ENCODE measurements around the gene ARL14EPL. TPM values are rescaled to one million over a fixed set of nuclear protein-coding genes. Genes with fewer than 3 reads are reported as not detected.

Gene ARL14EPL
- total RNA-seq, 1 donor from 2014 or later: not detected

GRCh38 chr5:116063950-116064349, 31.7 kb downstream of the ARL14EPL start:
- H3K4me3 Mint-ChIP-seq: no peak overlapping the region
- H3K4me1 Mint-ChIP-seq: peaks cover 8% of the 10 kb centered on the region
- H3K9me3 Mint-ChIP-seq: peaks cover 2% of the 10 kb centered on the region
- no peaks in the 10 kb centered on the region for H3K27me3 Mint-ChIP-seq (ENCODE audit: low read depth)
- H3K36me3 Mint-ChIP-seq (ENCODE audit: low read depth): no peaks in the 10 kb centered on the region
- TF ChIP-seq CTCF (conservative IDR thresholded peaks at IDR 0.05): no peak
- H3K27ac Mint-ChIP-seq (ENCODE audit: unreplicated experiment): no peak overlapping the region
- DNase-seq (ENCODE audit: low read depth, low spot score): no peak

- peak; percentile 28 for DNase-seq (ENCODE audit: low read depth, low spot score)
Measured at GRCh38 chr5:116068028-116068632, 35.9 kb downstream of the ARL14EPL start.

DNA sequence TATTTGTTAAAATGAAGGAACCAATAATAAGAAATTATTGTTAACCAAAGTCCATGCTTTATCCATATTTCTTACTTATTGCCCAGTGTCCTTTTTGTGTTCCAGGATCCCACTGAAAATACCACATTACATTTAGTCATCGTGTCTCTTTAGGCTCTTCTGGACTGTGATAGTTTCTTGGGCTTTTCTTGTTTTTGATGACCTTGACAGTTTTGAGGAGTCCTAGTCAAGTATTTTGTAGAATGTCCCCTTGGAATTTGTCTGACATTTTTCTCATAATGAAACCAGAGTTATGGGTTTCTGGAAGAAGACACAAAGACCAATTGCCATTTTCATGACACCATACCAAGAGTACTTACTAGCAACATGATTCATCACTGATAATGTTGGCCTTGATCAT, 38.9 kb downstream of the ARL14EPL start:
- no peaks in the 10 kb centered on the region for H3K27me3 Mint-ChIP-seq (ENCODE audit: low read depth)
- no peak overlapping the region for H3K27ac Mint-ChIP-seq (ENCODE audit: unreplicated experiment)
- no peaks in the 10 kb centered on the region for H3K9me3 Mint-ChIP-seq
- TF ChIP-seq CTCF (conservative IDR thresholded peaks at IDR 0.05): no peak
- no peaks in the 10 kb centered on the region for H3K4me1 Mint-ChIP-seq
- no peaks in the 10 kb centered on the region for H3K36me3 Mint-ChIP-seq (ENCODE audit: low read depth)
- no peak for DNase-seq (ENCODE audit: low read depth, low spot score)
- H3K4me3 Mint-ChIP-seq: no peak overlapping the region

More at GRCh38 chr5:116068028-116068632, 35.9 kb downstream of the ARL14EPL start:
- Mint-ChIP-seq H3K27me3 (ENCODE audit: low read depth) (no peaks in the 10 kb centered on the region), H3K4me1 (peaks cover 3% of the 10 kb centered on the region), H3K27ac (ENCODE audit: unreplicated experiment) (no peak overlapping the region), H3K4me3 (no peak overlapping the region), H3K9me3 (peaks cover 2% of the 10 kb centered on the region), H3K36me3 (ENCODE audit: low read depth) (no peaks in the 10 kb centered on the region)
- peak; percentile 96 for TF ChIP-seq CTCF (conservative IDR thresholded peaks at IDR 0.05)

DNA sequence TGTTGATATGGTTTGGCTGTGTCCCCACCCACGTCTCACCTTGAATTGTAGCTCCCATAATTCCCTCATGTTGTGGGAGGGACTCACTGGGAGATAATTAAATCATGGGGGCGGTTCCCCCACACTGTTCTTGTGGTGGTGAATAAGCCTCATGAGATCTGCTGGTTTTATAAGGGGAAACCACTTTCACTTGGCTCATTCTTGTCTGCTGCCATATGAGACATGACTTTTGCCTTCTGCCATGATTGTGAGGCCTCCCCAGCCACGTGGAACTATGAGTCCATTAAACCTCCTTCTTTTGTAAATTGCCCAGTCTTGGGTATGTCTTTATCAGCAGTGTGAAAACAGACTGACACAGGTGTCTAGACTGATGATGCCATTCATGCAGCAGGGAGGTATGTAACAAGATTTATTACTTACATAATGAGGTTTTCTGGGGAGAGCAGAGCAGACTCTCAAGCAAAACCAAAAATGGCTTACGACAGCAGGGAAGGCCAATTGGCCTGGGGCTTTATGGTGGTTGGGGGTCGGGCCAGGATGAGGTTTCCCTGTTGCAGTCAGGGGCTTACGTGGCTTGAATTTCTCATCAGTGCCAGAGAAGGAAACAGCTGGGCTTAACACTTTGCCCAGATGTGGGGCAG, 43.0 kb downstream of the ARL14EPL start:
- no peak for DNase-seq (ENCODE audit: low read depth, low spot score)
- Mint-ChIP-seq H3K27ac (ENCODE audit: unreplicated experiment) (no peak overlapping the region), H3K4me1 (no peaks in the 10 kb centered on the region), H3K9me3 (no peaks in the 10 kb centered on the region), H3K27me3 (ENCODE audit: low read depth) (no peaks in the 10 kb centered on the region), H3K4me3 (no peak overlapping the region), H3K36me3 (ENCODE audit: low read depth) (no peaks in the 10 kb centered on the region)
- TF ChIP-seq CTCF (conservative IDR thresholded peaks at IDR 0.05): no peak

DNA sequence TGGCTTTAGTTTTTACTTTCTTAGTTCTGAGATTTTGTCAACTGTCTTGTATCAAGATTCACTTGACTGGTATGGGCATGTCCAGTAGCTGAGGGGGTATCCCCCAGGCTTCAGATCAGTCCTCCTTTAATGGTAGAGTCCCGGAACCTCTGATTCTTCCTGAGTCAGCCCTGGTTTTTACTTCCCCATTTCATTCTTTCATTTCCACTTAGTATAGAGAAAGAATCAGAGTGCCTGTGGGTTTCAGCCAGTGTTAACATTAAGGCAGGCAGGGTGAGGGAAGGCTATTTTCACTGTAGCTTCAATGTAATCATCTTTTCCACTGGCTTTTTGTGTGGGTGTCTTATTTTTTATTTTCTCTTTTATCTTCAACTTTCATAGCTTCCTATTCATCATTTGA, 44.2 kb downstream of the ARL14EPL start:
- TF ChIP-seq CTCF (conservative IDR thresholded peaks at IDR 0.05): no peak
- no peak overlapping the region for H3K27ac Mint-ChIP-seq (ENCODE audit: unreplicated experiment)
- H3K27me3 Mint-ChIP-seq (ENCODE audit: low read depth): no peaks in the 10 kb centered on the region
- no peaks in the 10 kb centered on the region for H3K9me3 Mint-ChIP-seq
- no peak overlapping the region for H3K4me3 Mint-ChIP-seq
- H3K36me3 Mint-ChIP-seq (ENCODE audit: low read depth): no peaks in the 10 kb centered on the region
- no peaks in the 10 kb centered on the region for H3K4me1 Mint-ChIP-seq
- DNase-seq (ENCODE audit: low read depth, low spot score): no peak
